H1 (cell line): Measurements from ENCODE around the gene SLFN13. TPM values are rescaled to one million over a fixed set of nuclear protein-coding genes. Genes with fewer than 3 reads are reported as not detected.
"Not testable (repeated sequence)": the region's sequence is repeated elsewhere in the genome, so short reads cannot be mapped to it uniquely, and the experiment has no call there.

Source experiments
- CTCF ChIA-PET: fragments of 300-600 bp; sonication (Branson Sonifier 250); formaldehyde crosslinking; loops from one replicate; lab custom pipeline; 2021; ENCODE audit not compliant: partially characterized antibody; lab: Charles Lee
- POLR2A ChIA-PET: fragments of 300-600 bp; sonication (Branson Sonifier 250); formaldehyde crosslinking; loops from one replicate; lab custom pipeline; 2021; ENCODE audit warnings: inconsistent platforms; ENCODE audit not compliant: partially characterized antibody; lab: Charles Lee
- DNase-seq, 2 experiments: peaks; one replicate each; pipeline versions ENCODE4 v3.0.0 to v3.0.0-alpha.2; 2010 to 2022; ENCODE audit warnings: low spot score in 2 of 2, low read depth in 1 of 2, mixed read lengths in 1 of 2
- FAIRE-seq: peaks from 2 replicates; lab custom pipeline; 2011; peaks lifted over from hg19 to GRCh38; lab: Jason Lieb, UNC
- H2AFZ ChIP-seq: 2 replicates; pipeline ENCODE4 v1.8.1; 2012; ENCODE audit warnings: low read length, inconsistent platforms
- H2AK5ac ChIP-seq: 2 replicates; pipeline ENCODE4 v1.6.1; 2013; ENCODE audit warnings: low read depth, low read length
- H2BK120ac ChIP-seq: replicated peaks from 2 replicates; pipeline ENCODE3; 2013; ENCODE audit warnings: low read depth, low read length, inconsistent platforms
- H2BK12ac ChIP-seq: 2 replicates; pipeline ENCODE4 v1.6.1; 2013; ENCODE audit warnings: low read depth, low read length
- H2BK15ac ChIP-seq: 2 replicates; pipeline ENCODE4 v1.6.1; 2013; ENCODE audit warnings: low read length
- H2BK20ac ChIP-seq: 2 replicates; pipeline ENCODE4 v1.6.1; 2013; ENCODE audit warnings: low read length
- H2BK5ac ChIP-seq: 2 replicates; pipeline ENCODE4 v1.6.1; 2013; ENCODE audit warnings: low read depth, low read length
- H3K14ac ChIP-seq: 2 replicates; pipeline ENCODE4 v1.6.1; 2013; ENCODE audit warnings: inconsistent platforms; ENCODE audit not compliant: insufficient read length
- H3K18ac ChIP-seq: 2 replicates; pipeline ENCODE4 v1.6.1; 2013; ENCODE audit warnings: low read length; ENCODE audit errors: extremely low read depth
- H3K23ac ChIP-seq: 2 replicates; pipeline ENCODE4 v1.6.1; 2013; ENCODE audit warnings: inconsistent platforms; ENCODE audit not compliant: insufficient read length
- H3K23me2 ChIP-seq: 2 replicates; pipeline ENCODE4 v1.6.1; 2013; ENCODE audit warnings: low read depth, low read length
- H3K27ac ChIP-seq: 2 replicates; pipeline ENCODE4 v1.6.1; 2011; ENCODE audit warnings: low read depth, low read length, inconsistent platforms
- H3K27me3 ChIP-seq, 4 experiments: replicated peaks in 1 of 4; 1 replicate in 1 of 4; 2 replicates in 3 of 4; pipeline versions ENCODE4 v1.6.1 to v1.8.1; 2011 to 2013; ENCODE audit warnings: low read length in 3 of 4, mild to moderate bottlenecking in 3 of 4, inconsistent platforms in 2 of 4, mixed read lengths in 2 of 4, moderate library complexity in 1 of 4; ENCODE audit not compliant: control insufficient read depth in 3 of 4, insufficient read depth in 3 of 4; ENCODE audit errors: extremely low read depth in 1 of 4
- H3K36me3 ChIP-seq, 4 experiments: 2 replicates each; pipeline versions ENCODE4 v1.6.1 to v1.8.1; 2011 to 2013; ENCODE audit warnings: mild to moderate bottlenecking in 4 of 4, low read length in 3 of 4, moderate library complexity in 2 of 4, control low read depth in 1 of 4, inconsistent platforms in 1 of 4; ENCODE audit not compliant: insufficient read depth in 4 of 4, control insufficient read depth in 2 of 4
- H3K4ac ChIP-seq: replicated peaks from 2 replicates; pipeline ENCODE3; 2013; ENCODE audit warnings: low read length, low read depth, mixed read lengths, inconsistent platforms; ENCODE audit not compliant: insufficient read length
- H3K4me1 ChIP-seq, 4 experiments: replicated peaks in 1 of 4; 1 replicate in 1 of 4; 2 replicates in 3 of 4; pipeline versions ENCODE4 v1.6.1 to v1.8.1; 2011 to 2013; ENCODE audit warnings: low read length in 3 of 4, inconsistent platforms in 2 of 4, mixed read lengths in 1 of 4; ENCODE audit not compliant: insufficient read depth in 4 of 4, control insufficient read depth in 3 of 4
- H3K4me2 ChIP-seq, 2 experiments: 2 replicates each; pipeline versions ENCODE4 v1.6.1 to v1.8.1; 2011 to 2013; ENCODE audit warnings: low read depth in 2 of 2, low read length in 2 of 2, control low read depth in 1 of 2, inconsistent platforms in 1 of 2, mild to moderate bottlenecking in 1 of 2; ENCODE audit not compliant: insufficient read depth in 1 of 2
- H3K4me3 ChIP-seq, 4 experiments: fragments of 200-600, 300-600 bp in 1 of 4; sonication (generic), shearing (Covaris generic), sonication (Bioruptor Twin) in 1 of 4; 2 replicates each; pipeline versions ENCODE4 v1.5.1 to v1.8.1; 2011 to 2016; ENCODE audit warnings: low read length in 4 of 4, low read depth in 3 of 4, control low read depth in 2 of 4, inconsistent platforms in 2 of 4, mild to moderate bottlenecking in 2 of 4, mixed read lengths in 1 of 4, moderate library complexity in 1 of 4; ENCODE audit not compliant: insufficient read depth in 2 of 4; ENCODE audit errors: extremely low read depth in 1 of 4
- H3K56ac ChIP-seq: replicated peaks from 2 replicates; pipeline ENCODE3; 2013; ENCODE audit warnings: low read depth, mild to moderate bottlenecking, mixed read lengths, low read length, inconsistent platforms; ENCODE audit not compliant: insufficient read length
- H3K79me1 ChIP-seq: 2 replicates; pipeline ENCODE4 v1.6.1; 2013; ENCODE audit warnings: low read depth, low read length, control low read depth
- H3K79me2 ChIP-seq, 2 experiments: 2 replicates each; pipeline versions ENCODE4 v1.6.1 to v1.8.1; 2012 to 2013; ENCODE audit warnings: low read length in 2 of 2, mild to moderate bottlenecking in 2 of 2, inconsistent platforms in 1 of 2; ENCODE audit not compliant: insufficient read depth in 2 of 2, control insufficient read depth in 1 of 2
- H3K9ac ChIP-seq, 4 experiments: replicated peaks in 1 of 4; 1 replicate in 1 of 4; 2 replicates in 3 of 4; pipeline versions ENCODE4 v1.6.1 to v1.8.1; 2011 to 2013; ENCODE audit warnings: low read depth in 3 of 4, low read length in 3 of 4, control low read depth in 2 of 4, mild to moderate bottlenecking in 2 of 4, moderate library complexity in 2 of 4, inconsistent platforms in 1 of 4; ENCODE audit errors: extremely low read depth in 1 of 4
- H3K9me3 ChIP-seq, 2 experiments: 2 replicates each; pipeline versions ENCODE4 v1.6.1 to v1.8.1; 2012 to 2013; ENCODE audit warnings: mild to moderate bottlenecking in 2 of 2, moderate library complexity in 2 of 2, control low read depth in 1 of 2, inconsistent platforms in 1 of 2, low read depth in 1 of 2, low read length in 1 of 2, mixed read lengths in 1 of 2; ENCODE audit not compliant: insufficient read depth in 2 of 2
- H4K20me1 ChIP-seq, 2 experiments: replicated peaks in 1 of 2; 2 replicates each; pipeline versions ENCODE3 to v1.8.1; 2011 to 2013; ENCODE audit warnings: inconsistent platforms in 2 of 2, low read length in 2 of 2, mild to moderate bottlenecking in 1 of 2; ENCODE audit not compliant: insufficient read depth in 2 of 2, control insufficient read depth in 1 of 2
- H4K5ac ChIP-seq: 2 replicates; pipeline ENCODE4 v1.6.1; 2013; ENCODE audit warnings: low read length, low read depth, mixed read lengths, inconsistent platforms; ENCODE audit not compliant: insufficient read length
- H4K8ac ChIP-seq: 2 replicates; pipeline ENCODE4 v1.8.0; 2013; ENCODE audit warnings: mild to moderate bottlenecking, moderate library complexity, low read length, inconsistent platforms; ENCODE audit not compliant: insufficient read depth; ENCODE audit errors: extremely low read depth
- H4K91ac ChIP-seq: replicated peaks from 2 replicates; pipeline ENCODE3; 2013; ENCODE audit warnings: low read length, mixed read lengths, inconsistent platforms; ENCODE audit not compliant: insufficient read length
- WGBS, 2 experiments: shearing (Covaris generic) in 1 of 2; methylation state at CpG; one replicate each; pipeline versions ENCODE4 v1.1.6 to v1.1.7; 2013 to 2015; ENCODE audit warnings: low lambda C conversion rate in 2 of 2, mixed read lengths in 2 of 2, inconsistent platforms in 1 of 2, low coverage in 1 of 2, missing lambda C conversion rate in 1 of 2; ENCODE audit not compliant: insufficient replicate concordance in 2 of 2, insufficient coverage in 1 of 2, insufficient read length in 1 of 2; ENCODE audit errors: extremely low coverage in 1 of 2, missing lambda C conversion rate in 1 of 2; 5-methylcytosine and 5-hydroxymethylcytosine counted together
- polyA plus RNA-seq, 7 experiments: library from polyadenylated mRNA; depleted of rRNA in 3 of 7; stranded (reverse) in 5 of 7; unstranded in 2 of 7; fragments of >200 nt in 5 of 7; fragments of 200-250 nt in 2 of 7; gene quantifications; 1 replicate in 5 of 7; 2 replicates in 1 of 7; 4 replicates in 1 of 7; pipeline versions ENCODE4 v1.2.1 to v1.2.3, GENCODE V29; 2011 to 2013; ENCODE audit warnings: missing spikeins in 2 of 7, mixed read lengths in 2 of 7
- total RNA-seq: library from RNA; stranded (reverse); fragmentation: NEBNext Ultra II Directional; extraction: Animal tissue kit (Norgen Biotek cat#: 25700); gene quantifications from 2 replicates; pipeline ENCODE4 v1.2.1, GENCODE V29; 2021

Gene SLFN13
- total and polyA plus RNA-seq, 2 of the 8 experiments (the other 6 are each of a cell fraction or from before 2014, with no cell fraction given): 15.7 to 27.5 TPM

GRCh38 chr17:35414707-35415106, 33.9 kb downstream of the SLFN13 start:
- H2BK5ac ChIP-seq, H3K27me3 ChIP-seq, H2BK15ac ChIP-seq, H3K4me2 ChIP-seq, H3K23me2 ChIP-seq, H3K56ac ChIP-seq, H3K4ac ChIP-seq, POLR2A ChIA-PET, H4K20me1 ChIP-seq, H4K5ac ChIP-seq, H3K9ac ChIP-seq, H2BK12ac ChIP-seq, H3K4me1 ChIP-seq, H3K9me3 ChIP-seq, H2BK120ac ChIP-seq, DNase-seq, H2BK20ac ChIP-seq, H4K91ac ChIP-seq, H3K79me1 ChIP-seq, FAIRE-seq, H3K23ac ChIP-seq, H3K4me3 ChIP-seq, H4K8ac ChIP-seq, H3K18ac ChIP-seq, H2AK5ac ChIP-seq, H3K14ac ChIP-seq, H3K27ac ChIP-seq, H2AFZ ChIP-seq, H3K36me3 ChIP-seq, H3K79me2 ChIP-seq: not testable (repeated sequence)
- CTCF ChIA-PET: interaction anchor here (1.3 kb wide), 1 partner anchor 13 kb away, joined by 4 read pairs; no protein-coding TSS in a partner anchor
- 92% methylated on average over 2 of the region's 2 CpGs; no CpG with 5 or more reads in 1 of the 2 experiments for WGBS, 2 experiments
